Small intestine (tissue), 7 donors: ENCODE results near the gene CTBP2. TPM values are rescaled to one million over a fixed set of nuclear protein-coding genes. Genes with fewer than 3 reads are reported as not detected.

ENCODE experiments used
- DNase-seq, 2 donors: peaks; one replicate each; pipeline versions ENCODE4 v3.0.0 to v3.0.0-alpha.2; 2013
- FAIRE-seq: peaks from 2 replicates; lab custom pipeline; 2012; peaks lifted over from hg19 to GRCh38; lab: Jason Lieb, UNC
- H3K27ac ChIP-seq, 3 donors: one replicate each; pipeline ENCODE4 v1.5.1; 2013; ENCODE audit warnings: low read length in 2 of 3, mild to moderate bottlenecking in 2 of 3, control low read depth in 1 of 3, inconsistent platforms in 1 of 3, low read depth in 1 of 3, moderate library complexity in 1 of 3
- H3K27me3 ChIP-seq, 3 donors: one replicate each; pipeline ENCODE4 v1.6.1; 2013; ENCODE audit warnings: low read length in 3 of 3, inconsistent platforms in 1 of 3; ENCODE audit not compliant: control insufficient read depth in 3 of 3, insufficient read depth in 3 of 3
- H3K36me3 ChIP-seq, 3 donors: one replicate each; pipeline ENCODE4 v1.6.1; 2013; ENCODE audit warnings: low read length in 3 of 3, inconsistent platforms in 1 of 3, low read depth in 1 of 3, mild to moderate bottlenecking in 1 of 3, moderate library complexity in 1 of 3; ENCODE audit not compliant: control insufficient read depth in 3 of 3, insufficient read depth in 2 of 3
- H3K4me1 ChIP-seq, 3 donors: one replicate each; pipeline ENCODE4 v1.6.1; 2013; ENCODE audit warnings: low read length in 2 of 3, inconsistent platforms in 1 of 3, low read depth in 1 of 3, mild to moderate bottlenecking in 1 of 3, moderate library complexity in 1 of 3; ENCODE audit not compliant: control insufficient read depth in 3 of 3, insufficient read depth in 2 of 3
- H3K4me3 ChIP-seq, 3 donors: one replicate each; pipeline ENCODE4 v1.5.1; 2013; ENCODE audit warnings: low read length in 3 of 3, control low read depth in 1 of 3, inconsistent platforms in 1 of 3, low read depth in 1 of 3, mild to moderate bottlenecking in 1 of 3, moderate library complexity in 1 of 3
- H3K9me3 ChIP-seq, 2 donors: one replicate each; pipeline ENCODE4 v1.6.1; 2013; ENCODE audit warnings: low read depth in 1 of 2, low read length in 1 of 2; ENCODE audit not compliant: control insufficient read depth in 2 of 2, insufficient read depth in 1 of 2
- WGBS, 3 donors: extraction: QIAGEN DNeasy Blood & Tissue Kit; methylation state at CpG; one replicate each; pipeline ENCODE4 v1.1.7; 2013; 5-methylcytosine and 5-hydroxymethylcytosine counted together
- polyA plus RNA-seq, 4 donors: library from polyadenylated mRNA; stranded (reverse) in 3 of 4; unstranded in 1 of 4; fragments of 200-250 nt in 3 of 4; fragments of 120-200 nt in 1 of 4; gene quantifications; one replicate each; pipeline versions ENCODE4 v1.2.1 to v1.2.3, GENCODE V29; 2013
- donor health status: healthy with polysubstance abuse.
- donor health status: control.
- donor health status: control.
- donor health status: Bipolar disorder and iron deficiency.
- donor health status: healthy.

CTBP2 gene
- polyA plus RNA-seq, 4 donors = 38.1 to 56.8 (median 49.1) TPM

GRCh38 chr10:125049216-125049881 is 111.0 kb downstream of the CTBP2 start:
- no peak for FAIRE-seq
- Histone ChIP-seq H3K27me3 (no peaks in the 10 kb centered on the region), H3K4me1 (peaks cover 0 to 29% (median 12%) of the 10 kb centered on the region in 3 donors), H3K36me3 (peaks cover 0 to 49% (median 0%) of the 10 kb centered on the region in 3 donors), H3K4me3 (no peak overlapping the region), H3K9me3 (peaks cover 0 to 2% of the 10 kb centered on the region in 2 donors), H3K27ac (peak overlapping the region in 2 of 3 donors; percentile 9)
- WGBS, 3 donors = 41 to 61% (median 49%) methylated on average over 16 of the region's 16 CpGs
- DNase-seq = peak; percentile 43 to 47

- Histone ChIP-seq H3K36me3 (peaks cover 0 to 45% (median 2%) of the 10 kb centered on the region in 3 donors), H3K27me3 (no peaks in the 10 kb centered on the region), H3K4me3 (no peak overlapping the region), H3K4me1 (peaks cover 0 to 29% (median 12%) of the 10 kb centered on the region in 3 donors), H3K27ac (peak overlapping the region in 2 of 3 donors; percentile 2 to 39), H3K9me3 (no peaks in the 10 kb centered on the region)
- FAIRE-seq (no peak), DNase-seq (peak; percentile 85 to 92)
- WGBS, 3 donors = 53 to 67% (median 63%) methylated on average over 16 of the region's 16 CpGs
Observed at GRCh38 chr10:125048094-125048864, 112.1 kb downstream of the CTBP2 start.

DNA sequence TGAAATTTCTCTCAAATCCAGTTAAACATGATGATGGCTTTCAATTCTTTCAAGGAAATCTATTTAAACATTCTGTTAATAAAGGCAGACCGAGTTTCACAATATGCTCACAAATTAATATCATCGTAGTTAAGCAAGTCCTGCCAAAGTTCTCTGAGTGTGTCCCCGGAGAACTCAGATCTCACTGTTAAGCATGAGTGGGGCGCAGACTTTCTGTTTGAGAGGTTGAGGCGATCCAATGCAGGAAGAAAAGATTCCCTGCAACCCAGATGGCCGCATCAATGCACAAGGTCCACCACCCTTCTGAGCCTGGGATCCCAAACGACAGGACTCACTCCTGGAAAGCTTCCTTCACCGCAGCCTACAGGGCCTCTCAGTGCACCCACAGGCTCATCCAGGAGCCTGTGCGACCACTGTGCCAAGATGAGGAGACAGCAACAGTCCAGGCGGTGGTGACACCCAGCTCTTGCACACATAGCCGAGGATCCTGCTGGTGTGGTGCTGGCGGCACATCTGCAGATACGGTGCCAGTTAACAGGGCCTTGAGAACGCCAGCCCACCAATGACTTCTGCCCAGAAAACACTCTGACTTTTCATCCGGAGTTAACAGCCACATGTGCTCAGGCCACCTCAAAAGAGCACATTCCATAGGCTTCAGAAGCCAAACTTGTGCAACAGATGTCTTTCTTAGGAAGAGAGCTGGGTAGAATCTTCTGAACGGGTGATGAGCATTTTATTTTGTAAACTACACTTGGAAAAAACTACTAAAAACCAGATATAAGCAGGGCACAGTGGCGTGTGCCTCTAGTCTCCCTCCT is 116.3 kb downstream of the CTBP2 start:
- 76 to 84% (median 83%) methylated on average over 17 of the region's 17 CpGs for WGBS, 3 donors
- Histone ChIP-seq H3K4me1 (peaks cover 6 to 37% (median 13%) of the 10 kb centered on the region in 3 donors), H3K27me3 (no peaks in the 10 kb centered on the region), H3K27ac (no peak overlapping the region), H3K4me3 (no peak overlapping the region), H3K36me3 (peaks cover 0 to 35% (median 2%) of the 10 kb centered on the region in 3 donors), H3K9me3 (no peaks in the 10 kb centered on the region)
- no peak for FAIRE-seq
- no peak for DNase-seq

GRCh38 chr10:125041856-125042506 is 118.4 kb downstream of the CTBP2 start:
- Histone ChIP-seq H3K27ac (no peak overlapping the region), H3K9me3 (no peaks in the 10 kb centered on the region), H3K36me3 (peaks cover 0 to 39% (median 2%) of the 10 kb centered on the region in 3 donors), H3K27me3 (no peaks in the 10 kb centered on the region), H3K4me3 (no peak overlapping the region), H3K4me1 (peaks cover 9 to 27% (median 13%) of the 10 kb centered on the region in 3 donors)
- 73 to 83% (median 76%) methylated on average over 9 of the region's 9 CpGs for WGBS, 3 donors
- FAIRE-seq = no peak
- DNase-seq = no peak

- 51 to 73% (median 56%) methylated on average over 15 of the region's 15 CpGs for whole genome bisulfite sequencing, 3 donors
- FAIRE-seq = no peak
- no peaks in the 10 kb centered on the region for H3K27me3 ChIP-seq
- peak overlapping the region in 1 of 3 donors; percentile 11 for H3K27ac ChIP-seq
- H3K36me3 ChIP-seq = peaks cover 0 to 48% (median 2%) of the 10 kb centered on the region in 3 donors
- peaks cover 8 to 12% (median 9%) of the 10 kb centered on the region in 3 donors for H3K4me1 ChIP-seq
- no peak for DNase-seq
- H3K9me3 ChIP-seq = no peaks in the 10 kb centered on the region
- H3K4me3 ChIP-seq = no peak overlapping the region
Observed at GRCh38 chr10:125039354-125039769, 121.0 kb downstream of the CTBP2 start.

- WGBS, 3 donors = 36 to 67% (median 50%) methylated on average over 8 of the region's 8 CpGs
Observed at GRCh38 chr10:125038637-125039036, 121.7 kb downstream of the CTBP2 start.

DNA sequence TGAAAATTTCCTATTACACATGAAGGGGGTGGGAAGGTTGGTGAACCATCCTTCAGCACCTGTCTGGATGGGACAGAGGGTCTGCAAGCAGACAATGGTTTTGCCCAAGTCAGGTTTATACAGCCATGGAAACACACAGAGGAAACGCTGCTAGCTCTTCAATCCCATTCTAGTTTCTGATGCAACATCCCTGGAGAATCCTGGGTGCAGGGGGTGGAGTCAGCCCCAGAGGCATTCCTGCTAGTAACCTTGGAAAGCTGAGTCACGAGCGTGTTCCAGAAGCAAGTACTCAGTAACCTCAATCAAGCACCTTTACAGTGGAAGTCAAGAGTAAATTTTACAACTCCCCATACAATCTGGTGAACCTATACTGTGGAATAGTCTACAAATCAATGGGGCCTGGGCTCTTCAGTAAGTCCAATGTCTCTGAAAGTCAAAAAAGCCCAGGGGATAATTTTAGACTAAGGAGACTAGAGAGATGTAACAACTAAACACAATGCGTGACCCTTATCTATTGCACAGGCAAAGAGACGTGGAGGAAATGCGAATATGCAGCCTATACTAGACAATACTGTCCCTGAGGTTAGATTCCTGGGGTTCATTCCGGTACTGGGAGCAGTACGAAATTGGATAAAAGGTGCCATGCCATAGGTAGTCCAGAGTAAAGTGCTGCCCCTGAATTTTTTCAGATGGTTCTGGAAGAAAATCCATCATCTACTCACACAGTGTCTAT is 123.1 kb downstream of the CTBP2 start:
- 65 to 73% (median 67%) methylated on average over 8 of the region's 8 CpGs for WGBS, 3 donors

More at GRCh38 chr10:125038637-125039036, 121.7 kb downstream of the CTBP2 start:
- H3K9me3 ChIP-seq = no peaks in the 10 kb centered on the region
- H3K4me3 ChIP-seq = no peak overlapping the region
- FAIRE-seq (no peak), DNase-seq (peak; percentile 59 to 90)
- H3K36me3 ChIP-seq = peaks cover 0 to 45% (median 5%) of the 10 kb centered on the region in 3 donors
- H3K4me1 ChIP-seq = peaks cover 8 to 12% (median 9%) of the 10 kb centered on the region in 3 donors
- H3K27me3 ChIP-seq = no peaks in the 10 kb centered on the region
- peak overlapping the region in 1 of 3 donors; percentile 46 for H3K27ac ChIP-seq

More for the DNA sequence above, 123.1 kb downstream of the CTBP2 start:
- no peaks in the 10 kb centered on the region for H3K27me3 ChIP-seq
- H3K27ac ChIP-seq = peak overlapping the region in 1 of 3 donors; percentile 67
- DNase-seq (peak in 1 of 2 donors; percentile 72), FAIRE-seq (no peak)
- no peaks in the 10 kb centered on the region for H3K9me3 ChIP-seq
- no peak overlapping the region for H3K4me3 ChIP-seq
- peaks cover 8 to 12% (median 9%) of the 10 kb centered on the region in 3 donors for H3K4me1 ChIP-seq
- peaks cover 0 to 53% (median 7%) of the 10 kb centered on the region in 3 donors for H3K36me3 ChIP-seq
